Measurements from ENCODE around the gene SDK2.

GRCh38 chr17:73474370-73474988 lies 169.8 kb downstream of the SDK2 start:
- TF ChIP-seq CTCF (tag by site-specific recombination; IDR thresholded peaks at IDR 0.05) (no peak), ZNF701 (tag by site-specific recombination; IDR thresholded peaks at IDR 0.05) (no peak), HOXA7 (CRISPR knock-in tag; IDR thresholded peaks at IDR 0.05; ENCODE audit: borderline replicate concordance) (no peak), SETDB1 (IDR thresholded peaks at IDR 0.05; ENCODE audit: insufficient read length, low read length) (no peak), ZNF146 (tag by site-specific recombination; IDR thresholded peaks at IDR 0.05) (no peak), GFI1B (tag by site-specific recombination; IDR thresholded peaks at IDR 0.05) (no peak)
- TF ChIP-seq, protein P1, sequence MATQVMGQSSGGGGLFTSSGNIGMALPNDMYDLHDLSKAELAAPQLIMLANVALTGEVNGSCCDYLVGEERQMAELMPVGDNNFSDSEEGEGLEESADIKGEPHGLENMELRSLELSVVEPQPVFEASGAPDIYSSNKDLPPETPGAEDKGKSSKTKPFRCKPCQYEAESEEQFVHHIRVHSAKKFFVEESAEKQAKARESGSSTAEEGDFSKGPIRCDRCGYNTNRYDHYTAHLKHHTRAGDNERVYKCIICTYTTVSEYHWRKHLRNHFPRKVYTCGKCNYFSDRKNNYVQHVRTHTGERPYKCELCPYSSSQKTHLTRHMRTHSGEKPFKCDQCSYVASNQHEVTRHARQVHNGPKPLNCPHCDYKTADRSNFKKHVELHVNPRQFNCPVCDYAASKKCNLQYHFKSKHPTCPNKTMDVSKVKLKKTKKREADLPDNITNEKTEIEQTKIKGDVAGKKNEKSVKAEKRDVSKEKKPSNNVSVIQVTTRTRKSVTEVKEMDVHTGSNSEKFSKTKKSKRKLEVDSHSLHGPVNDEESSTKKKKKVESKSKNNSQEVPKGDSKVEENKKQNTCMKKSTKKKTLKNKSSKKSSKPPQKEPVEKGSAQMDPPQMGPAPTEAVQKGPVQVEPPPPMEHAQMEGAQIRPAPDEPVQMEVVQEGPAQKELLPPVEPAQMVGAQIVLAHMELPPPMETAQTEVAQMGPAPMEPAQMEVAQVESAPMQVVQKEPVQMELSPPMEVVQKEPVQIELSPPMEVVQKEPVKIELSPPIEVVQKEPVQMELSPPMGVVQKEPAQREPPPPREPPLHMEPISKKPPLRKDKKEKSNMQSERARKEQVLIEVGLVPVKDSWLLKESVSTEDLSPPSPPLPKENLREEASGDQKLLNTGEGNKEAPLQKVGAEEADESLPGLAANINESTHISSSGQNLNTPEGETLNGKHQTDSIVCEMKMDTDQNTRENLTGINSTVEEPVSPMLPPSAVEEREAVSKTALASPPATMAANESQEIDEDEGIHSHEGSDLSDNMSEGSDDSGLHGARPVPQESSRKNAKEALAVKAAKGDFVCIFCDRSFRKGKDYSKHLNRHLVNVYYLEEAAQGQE (tag by site-specific recombination; IDR thresholded peaks at IDR 0.05): no peak
